Panc1 (cell line): ENCODE results near the gene DYRK2.

Experiments used
- CTCF ChIP-seq: fragments of 450-650 bp; IDR thresholded peaks from 2 replicates; pipeline ENCODE4 v1.5.1; 2017; ENCODE audit warnings: mild to moderate bottlenecking
- POLR2AphosphoS5 ChIP-seq: IDR thresholded peaks from 2 replicates; pipeline ENCODE4 v1.6.1; 2012; ENCODE audit warnings: mild to moderate bottlenecking, low read depth, low read length, moderate library complexity
- REST ChIP-seq, 2 experiments: IDR thresholded peaks; 2 replicates each; pipeline ENCODE4 v1.6.1; 2011 to 2012; ENCODE audit warnings: low read depth in 2 of 2, control low read depth in 1 of 2, low read length in 1 of 2, mild to moderate bottlenecking in 1 of 2, moderate library complexity in 1 of 2; ENCODE audit not compliant: insufficient read depth in 1 of 2
- SIN3A ChIP-seq: IDR thresholded peaks from 2 replicates; pipeline ENCODE4 v1.6.1; 2012; ENCODE audit warnings: low read depth, mild to moderate bottlenecking, low read length, moderate library complexity, borderline replicate concordance; ENCODE audit not compliant: insufficient read depth
- TCF7L2 ChIP-seq: IDR thresholded peaks from 2 replicates; pipeline ENCODE4 v1.6.1; 2011; ENCODE audit warnings: mild to moderate bottlenecking, low read depth, low read length, inconsistent platforms

GRCh38 chr12:67676624-67677023 lies 28.1 kb downstream of the DYRK2 start:
- TF ChIP-seq POLR2AphosphoS5, result no peak
- TF ChIP-seq CTCF, result no peak
- TF ChIP-seq SIN3A, result no peak
- TF ChIP-seq REST (IDR thresholded peaks at IDR 0.05; ENCODE audit: insufficient read depth in 1 of 2, low read depth in 2 of 2, low read length in 1 of 2), result no peak
- TF ChIP-seq TCF7L2, result no peak
